ENCODE data around the gene ASMT. TPM values are rescaled to one million over a fixed set of nuclear protein-coding genes. Genes with fewer than 3 reads are reported as not detected.
"Not testable (repeated sequence)": the region's sequence is repeated elsewhere in the genome, so short reads cannot be mapped to it uniquely, and the experiment has no call there.

Gene ASMT
- polyA plus RNA-seq, 3 donors = 0.69 TPM; not detected in 2

DNA sequence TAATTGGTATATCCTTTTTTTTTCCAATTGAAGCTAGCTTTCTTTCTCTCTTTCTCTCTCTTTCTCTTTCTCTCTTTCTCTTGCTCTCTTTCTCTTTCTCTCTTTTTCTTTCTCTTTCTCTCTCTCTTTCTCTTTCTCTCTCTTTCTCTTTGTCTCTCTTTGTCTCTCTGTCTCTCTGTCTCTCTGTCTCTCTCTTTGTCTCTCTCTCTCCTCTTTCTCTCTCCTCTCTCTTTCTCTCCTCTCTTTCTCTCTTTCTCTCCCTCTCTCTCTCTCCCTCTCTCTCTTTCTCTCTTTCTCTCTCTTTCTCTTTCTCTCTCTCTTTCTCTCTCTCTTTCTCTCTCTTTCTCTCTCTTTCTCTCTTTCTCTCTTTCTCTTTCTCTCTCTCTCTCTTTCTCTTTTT, 66.6 kb downstream of the ASMT start:
- Mint-ChIP-seq H3K36me3 (no peaks in the 10 kb centered on the region), H3K27me3 (ENCODE audit: low read depth in 3 of 3) (peaks cover 0 to 4% (median 2%) of the 10 kb centered on the region in 3 donors), H3K9me3 (peaks cover 0 to 8% (median 2%) of the 10 kb centered on the region in 7 donors), H3K27ac (peak overlapping the region in 3 of 7 donors; percentile 50 to 75 (median 65)), H3K4me1 (peaks cover 14% of the 10 kb centered on the region), H3K4me3 (no peak overlapping the region)
- Histone ChIP-seq H3K4me2 (replicated peaks; ENCODE audit: extremely low read depth, low read length, poor library complexity, severe bottlenecking) (no peak overlapping the region), H3K9me3 (replicated peaks in 1 of 2; ENCODE audit: control insufficient read depth in 1 of 2, insufficient read depth in 1 of 2, low read length in 2 of 2) (no peaks in the 10 kb centered on the region), H3K4me3 (replicated peaks in 1 of 3; ENCODE audit: low read depth in 2 of 3, low read length in 3 of 3) (no peak overlapping the region), H4K20me1 (ENCODE audit: insufficient read depth, low read length) (no peaks in the 10 kb centered on the region), H3K4me1 (ENCODE audit: control insufficient read depth in 1 of 2, insufficient read depth in 2 of 2, low read length in 2 of 2) (no peaks in the 10 kb centered on the region), H2AFZ (ENCODE audit: insufficient read depth, low read depth, low read length, poor library complexity, severe bottlenecking) (no peak overlapping the region), H3K9ac (ENCODE audit: insufficient read depth, low read length, poor library complexity, severe bottlenecking) (no peak overlapping the region), H3K79me2 (ENCODE audit: insufficient read depth, low read length) (no peaks in the 10 kb centered on the region), H3K27ac (ENCODE audit: low read depth in 1 of 2, low read length in 2 of 2) (no peak overlapping the region), H3K36me3 (replicated peaks in 1 of 2; ENCODE audit: control insufficient read depth in 1 of 2, insufficient read depth in 2 of 2, low read length in 2 of 2) (no peaks in the 10 kb centered on the region), H3K27me3 (ENCODE audit: control insufficient read depth in 2 of 2, insufficient read depth in 2 of 2, low read length in 2 of 2) (no peaks in the 10 kb centered on the region)
- TF ChIP-seq CTCF (IDR thresholded peaks at IDR 0.05) = no peak
- intact Hi-C loops (cut with micrococcal nuclease) = no loop called here
- DNase-seq = no peak

DNA sequence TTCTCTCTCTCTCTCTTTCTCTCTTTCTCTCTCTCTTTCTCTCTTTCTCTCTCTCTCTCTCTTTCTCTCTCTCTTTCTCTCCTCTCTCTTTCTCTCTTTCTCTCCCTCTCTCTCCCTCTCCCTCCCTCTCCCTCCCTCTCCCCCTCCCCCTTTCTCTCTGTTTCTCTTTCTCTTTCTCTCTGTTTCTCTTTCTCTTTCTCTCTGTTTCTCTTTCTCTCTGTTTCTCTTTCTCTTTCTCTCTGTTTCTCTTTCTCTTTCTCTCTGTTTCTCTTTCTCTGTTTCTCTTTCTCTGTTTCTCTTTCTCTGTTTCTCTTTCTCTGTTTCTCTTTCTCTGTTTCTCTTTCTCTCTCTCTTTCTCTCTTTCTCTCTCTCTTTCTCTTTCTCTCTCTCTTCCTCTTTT, 67.0 kb downstream of the ASMT start:
- Mint-ChIP-seq H3K4me1 (peaks cover 14% of the 10 kb centered on the region), H3K27ac (peak overlapping the region in 3 of 7 donors; percentile 70 to 86 (median 82)), H3K4me3 (peak overlapping the region in 1 of 2 donors; percentile 53)
- H3K36me3 Mint-ChIP-seq; H3K9ac ChIP-seq (ENCODE audit: insufficient read depth, low read length, poor library complexity, severe bottlenecking); H3K27ac ChIP-seq (ENCODE audit: low read depth in 1 of 2, low read length in 2 of 2); H3K27me3 ChIP-seq (ENCODE audit: control insufficient read depth in 2 of 2, insufficient read depth in 2 of 2, low read length in 2 of 2); H3K36me3 ChIP-seq (replicated peaks in 1 of 2; ENCODE audit: control insufficient read depth in 1 of 2, insufficient read depth in 2 of 2, low read length in 2 of 2); H3K4me2 ChIP-seq (replicated peaks; ENCODE audit: extremely low read depth, low read length, poor library complexity, severe bottlenecking); H3K4me3 ChIP-seq (replicated peaks in 1 of 3; ENCODE audit: low read depth in 2 of 3, low read length in 3 of 3); intact Hi-C loops (cut with micrococcal nuclease); H3K79me2 ChIP-seq (ENCODE audit: insufficient read depth, low read length); H3K4me1 ChIP-seq (ENCODE audit: control insufficient read depth in 1 of 2, insufficient read depth in 2 of 2, low read length in 2 of 2); H3K9me3 ChIP-seq (replicated peaks in 1 of 2; ENCODE audit: control insufficient read depth in 1 of 2, insufficient read depth in 1 of 2, low read length in 2 of 2); H4K20me1 ChIP-seq (ENCODE audit: insufficient read depth, low read length); H2AFZ ChIP-seq (ENCODE audit: insufficient read depth, low read depth, low read length, poor library complexity, severe bottlenecking); H3K9me3 Mint-ChIP-seq; H3K27me3 Mint-ChIP-seq (ENCODE audit: low read depth in 3 of 3); DNase-seq: not testable (repeated sequence)

DNA sequence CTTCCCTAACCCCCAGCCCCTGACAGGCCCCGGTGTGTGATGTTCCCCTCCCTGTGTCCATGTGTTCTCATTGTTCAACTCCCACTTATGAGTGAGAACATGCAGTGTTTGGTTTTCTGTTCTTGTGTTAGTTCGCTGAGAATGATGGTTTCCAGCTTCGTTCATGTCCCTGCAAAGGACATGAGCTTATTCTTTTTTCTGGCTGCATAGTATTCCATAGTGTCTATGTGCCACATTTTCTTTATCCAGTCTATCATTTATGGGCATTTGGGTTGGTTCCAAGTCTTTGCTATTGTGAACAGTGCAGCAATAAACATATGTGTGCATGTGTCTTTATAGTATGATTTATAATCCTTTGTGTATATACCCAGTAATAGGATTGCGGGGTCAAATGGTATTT, 67.6 kb downstream of the ASMT start:
- peak overlapping the region in 4 of 7 donors; percentile 14 to 86 (median 76) for H3K27ac Mint-ChIP-seq
- H3K4me2 ChIP-seq (replicated peaks; ENCODE audit: extremely low read depth, low read length, poor library complexity, severe bottlenecking); intact Hi-C loops (cut with micrococcal nuclease); H3K79me2 ChIP-seq (ENCODE audit: insufficient read depth, low read length); H4K20me1 ChIP-seq (ENCODE audit: insufficient read depth, low read length); H3K9ac ChIP-seq (ENCODE audit: insufficient read depth, low read length, poor library complexity, severe bottlenecking); H3K27me3 ChIP-seq (ENCODE audit: control insufficient read depth in 2 of 2, insufficient read depth in 2 of 2, low read length in 2 of 2); H3K4me1 ChIP-seq (ENCODE audit: control insufficient read depth in 1 of 2, insufficient read depth in 2 of 2, low read length in 2 of 2); H3K36me3 ChIP-seq (replicated peaks in 1 of 2; ENCODE audit: control insufficient read depth in 1 of 2, insufficient read depth in 2 of 2, low read length in 2 of 2); H3K4me3 Mint-ChIP-seq; DNase-seq; H3K27me3 Mint-ChIP-seq (ENCODE audit: low read depth in 3 of 3); H3K27ac ChIP-seq (ENCODE audit: low read depth in 1 of 2, low read length in 2 of 2); H3K9me3 Mint-ChIP-seq; H3K4me3 ChIP-seq (replicated peaks in 1 of 3; ENCODE audit: low read depth in 2 of 3, low read length in 3 of 3); H3K9me3 ChIP-seq (replicated peaks in 1 of 2; ENCODE audit: control insufficient read depth in 1 of 2, insufficient read depth in 1 of 2, low read length in 2 of 2); H3K36me3 Mint-ChIP-seq; H2AFZ ChIP-seq (ENCODE audit: insufficient read depth, low read depth, low read length, poor library complexity, severe bottlenecking): not testable (repeated sequence)
- peaks cover 14% of the 10 kb centered on the region for H3K4me1 Mint-ChIP-seq
- 100% methylated on average over 1 of the region's 4 CpGs for WGBS (ENCODE audit: insufficient coverage)

DNA sequence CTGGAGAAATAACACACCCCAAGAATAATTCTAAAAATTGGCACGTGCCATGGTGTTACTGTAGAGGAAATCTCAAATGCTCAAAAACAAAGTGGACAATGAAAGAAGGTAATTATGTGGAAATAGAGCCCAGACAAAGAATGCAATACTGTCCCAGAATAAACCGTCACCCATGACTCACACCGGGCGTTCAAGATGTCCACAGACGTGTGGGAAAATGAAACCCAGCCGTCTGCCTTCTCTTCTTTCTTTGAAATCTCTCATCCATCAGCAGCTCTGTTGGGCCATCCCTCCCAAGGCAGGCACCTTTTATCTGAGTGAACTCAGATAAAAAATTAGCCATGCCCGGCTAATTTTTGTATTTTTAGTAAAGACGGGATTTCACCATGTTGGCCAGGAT, 70.0 kb downstream of the ASMT start:
- H3K9me3 ChIP-seq (replicated peaks in 1 of 2; ENCODE audit: control insufficient read depth in 1 of 2, insufficient read depth in 1 of 2, low read length in 2 of 2); H3K4me2 ChIP-seq (replicated peaks; ENCODE audit: extremely low read depth, low read length, poor library complexity, severe bottlenecking); H3K27ac ChIP-seq (ENCODE audit: low read depth in 1 of 2, low read length in 2 of 2); H3K79me2 ChIP-seq (ENCODE audit: insufficient read depth, low read length); H3K36me3 ChIP-seq (replicated peaks in 1 of 2; ENCODE audit: control insufficient read depth in 1 of 2, insufficient read depth in 2 of 2, low read length in 2 of 2); DNase-seq; H3K27me3 ChIP-seq (ENCODE audit: control insufficient read depth in 2 of 2, insufficient read depth in 2 of 2, low read length in 2 of 2); H4K20me1 ChIP-seq (ENCODE audit: insufficient read depth, low read length); H3K4me3 ChIP-seq (replicated peaks in 1 of 3; ENCODE audit: low read depth in 2 of 3, low read length in 3 of 3); H3K9ac ChIP-seq (ENCODE audit: insufficient read depth, low read length, poor library complexity, severe bottlenecking); H3K36me3 Mint-ChIP-seq; H3K4me1 ChIP-seq (ENCODE audit: control insufficient read depth in 1 of 2, insufficient read depth in 2 of 2, low read length in 2 of 2); H2AFZ ChIP-seq (ENCODE audit: insufficient read depth, low read depth, low read length, poor library complexity, severe bottlenecking); H3K4me3 Mint-ChIP-seq; H3K27me3 Mint-ChIP-seq (ENCODE audit: low read depth in 3 of 3); intact Hi-C loops (cut with micrococcal nuclease): not testable (repeated sequence)
- H3K4me1 Mint-ChIP-seq = peaks cover 14% of the 10 kb centered on the region
- WGBS (ENCODE audit: insufficient coverage) = 100% methylated on average over 2 of the region's 8 CpGs
- peaks cover 0 to 14% (median 2%) of the 10 kb centered on the region in 7 donors for H3K9me3 Mint-ChIP-seq
- H3K27ac Mint-ChIP-seq = peak overlapping the region in 3 of 7 donors; percentile 35 to 84 (median 54)
